Endothelial cell of umbilical vein (primary cell): Measurements from ENCODE around the gene MARCHF6. TPM values are rescaled to one million over a fixed set of nuclear protein-coding genes. Genes with fewer than 3 reads are reported as not detected.

Experiments
- BruUV-seq: library from RNA; stranded (reverse); fragments of 400-500 nt; replicated peaks from 2 replicates; lab custom pipeline; 2021; lab: Mats Ljungman, UMichigan
- CTCF ChIA-PET: fragments of 300-600, 350-600 bp; sonication (Branson Sonifier 250); formaldehyde crosslinking; loops from one replicate; lab custom pipeline; 2021; ENCODE audit warnings: antibody characterized with exemption, inconsistent platforms; lab: Charles Lee
- POLR2A ChIA-PET: fragments of 300-600, 350-600 bp; sonication (Branson Sonifier 250); formaldehyde crosslinking; loops from one replicate; lab custom pipeline; 2021; ENCODE audit warnings: antibody characterized with exemption, inconsistent platforms; lab: Charles Lee
- DNase-seq: peaks from one replicate; pipeline ENCODE4 v3.0.0-alpha.2; 2011; ENCODE audit warnings: low read depth, low spot score
- FAIRE-seq: peaks from 2 replicates; lab custom pipeline; 2011; peaks lifted over from hg19 to GRCh38; lab: Jason Lieb, UNC
- H2AFZ ChIP-seq: 2 replicates; pipeline ENCODE4 v1.6.0; 2012; ENCODE audit warnings: low read depth, low read length, control low read depth, inconsistent platforms
- H3K27ac ChIP-seq: 2 replicates; pipeline ENCODE4 v1.5.1; 2011; ENCODE audit warnings: low read depth, mild to moderate bottlenecking, control low read depth, low read length, moderate library complexity; ENCODE audit not compliant: insufficient read depth
- H3K27me3 ChIP-seq, 2 experiments: 2 replicates each; pipeline versions ENCODE4 v1.6.0 to v1.6.1; 2011; ENCODE audit warnings: low read length in 2 of 2, mixed read lengths in 1 of 2; ENCODE audit not compliant: control insufficient read depth in 2 of 2, insufficient read depth in 2 of 2
- H3K36me3 ChIP-seq, 2 experiments: 2 replicates in 1 of 2; 3 replicates in 1 of 2; pipeline ENCODE4 v1.5.1; 2011; ENCODE audit warnings: low read length in 2 of 2, mild to moderate bottlenecking in 1 of 2, moderate library complexity in 1 of 2; ENCODE audit not compliant: control insufficient read depth in 2 of 2, insufficient read depth in 2 of 2; ENCODE audit errors: extremely low read depth in 1 of 2
- H3K4me1 ChIP-seq: 3 replicates; pipeline ENCODE4 v1.5.1; 2011; ENCODE audit warnings: mild to moderate bottlenecking, low read length; ENCODE audit not compliant: control insufficient read depth, insufficient read depth; ENCODE audit errors: extremely low read depth
- H3K4me2 ChIP-seq: 2 replicates; pipeline ENCODE4 v1.6.1; 2011; ENCODE audit warnings: low read length, control low read depth, mixed read lengths; ENCODE audit not compliant: insufficient read depth
- H3K4me3 ChIP-seq, 3 experiments: fragments of 200-600 bp in 1 of 3; sonication (generic), shearing (Covaris generic) in 1 of 3; replicated peaks in 1 of 3; 2 replicates each; pipeline ENCODE4 v1.5.1; 2011 to 2016; ENCODE audit warnings: control low read depth in 3 of 3, low read length in 3 of 3, mild to moderate bottlenecking in 2 of 3, inconsistent platforms in 1 of 3, low read depth in 1 of 3, moderate library complexity in 1 of 3; ENCODE audit not compliant: insufficient read depth in 1 of 3
- H3K79me2 ChIP-seq: 2 replicates; pipeline ENCODE4 v1.6.0; 2012; ENCODE audit warnings: low read length, inconsistent platforms; ENCODE audit not compliant: control insufficient read depth, insufficient read depth
- H3K9ac ChIP-seq: replicated peaks from 2 replicates; pipeline ENCODE3; 2011; ENCODE audit warnings: low read length, control low read depth; ENCODE audit not compliant: insufficient read depth; ENCODE audit errors: extremely low read depth
- H3K9me1 ChIP-seq: replicated peaks from 3 replicates; pipeline ENCODE4 v1.6.0; 2011; ENCODE audit warnings: mild to moderate bottlenecking, low read length; ENCODE audit not compliant: control insufficient read depth, insufficient read depth; ENCODE audit errors: extremely low read depth
- H3K9me3 ChIP-seq: replicated peaks from 2 replicates; pipeline ENCODE4 v1.5.1; 2012; ENCODE audit warnings: low read length, inconsistent platforms; ENCODE audit not compliant: control insufficient read depth, insufficient read depth
- H4K20me1 ChIP-seq: replicated peaks from 2 replicates; pipeline ENCODE3; 2011; ENCODE audit warnings: mild to moderate bottlenecking, low read length; ENCODE audit not compliant: control insufficient read depth, insufficient read depth; ENCODE audit errors: extremely low read depth
- CTCF ChIP-seq, 2 donors: IDR thresholded peaks; 1 replicate in 1 of 2; 2 replicates in 1 of 2; pipeline ENCODE4 v1.5.1; 2011; ENCODE audit warnings: low read length in 2 of 2, mild to moderate bottlenecking in 2 of 2, moderate library complexity in 2 of 2, control low read depth in 1 of 2, inconsistent platforms in 1 of 2, low read depth in 1 of 2; ENCODE audit not compliant: insufficient read depth in 1 of 2; ENCODE audit errors: extremely low read depth in 1 of 2
- EZH2 ChIP-seq: IDR thresholded peaks from 2 replicates; pipeline ENCODE4 v1.6.1; 2012; ENCODE audit warnings: borderline replicate concordance, low read depth, mild to moderate bottlenecking, moderate library complexity, low read length, inconsistent platforms; ENCODE audit not compliant: severe bottlenecking
- FOS ChIP-seq: IDR thresholded peaks from 2 replicates; pipeline ENCODE4 v1.6.1; 2011; ENCODE audit warnings: mild to moderate bottlenecking, low read length, moderate library complexity, borderline replicate concordance; ENCODE audit not compliant: insufficient read depth
- GATA2 ChIP-seq: IDR thresholded peaks from 2 replicates; pipeline ENCODE4 v1.7.0; 2011; ENCODE audit warnings: low read depth, mild to moderate bottlenecking, moderate library complexity, mixed read lengths, low read length; ENCODE audit not compliant: insufficient read length, insufficient read depth
- JUN ChIP-seq: IDR thresholded peaks from 2 replicates; pipeline ENCODE4 v1.6.1; 2011; ENCODE audit warnings: borderline replicate concordance, low read depth; ENCODE audit not compliant: insufficient read length, insufficient read depth
- MYC ChIP-seq: IDR thresholded peaks from one replicate; pipeline ENCODE4 v1.6.1; 2011; ENCODE audit warnings: mild to moderate bottlenecking, low read depth, low read length
- POLR2A ChIP-seq: IDR thresholded peaks from 2 replicates; pipeline ENCODE4 v1.6.1; 2012; ENCODE audit warnings: low read depth, mild to moderate bottlenecking, control low read depth, low read length
- POLR2AphosphoS5 ChIP-seq: IDR thresholded peaks from 2 replicates; pipeline ENCODE4 v1.6.1; 2012; ENCODE audit warnings: low read depth, mild to moderate bottlenecking, control low read depth, low read length, moderate library complexity; ENCODE audit not compliant: insufficient read depth
- dilution Hi-C: fragments of 300-500 bp; cut with MboI; formaldehyde crosslinking; loops from one replicate; pipeline ENCODE4 v1.15.0; 2019; ENCODE audit warnings: low sequenced_read_pairs; ENCODE audit not compliant: extremely low pct_ligation_motif_present
- intact Hi-C: fragments of 100-400 bp; cut with micrococcal nuclease; formaldehyde crosslinking; loops from one replicate; pipeline ENCODE4 v1.10.0; 2022
- polyA plus RNA-seq, 4 experiments: library from polyadenylated mRNA; depleted of rRNA in 3 of 4; stranded (reverse) in 3 of 4; unstranded in 1 of 4; fragments of >200 nt; gene quantifications; 2 replicates each; pipeline versions ENCODE4 v1.2.1 to v1.2.3, GENCODE V29; 2011 to 2012; ENCODE audit warnings: missing spikeins in 1 of 4
- total RNA-seq: library from RNA; stranded (reverse); gene quantifications from 2 replicates; pipeline ENCODE4 v1.2.3, GENCODE V29; 2021

The MARCHF6 gene
- total and polyA plus RNA-seq, 2 donors (not counting 3 experiments of a cell fraction or from before 2014, with no cell fraction given) = 108 to 112 TPM

- ChIA-PET CTCF (interaction anchor here (1.0 to 2.0 kb wide), 3 partner anchors 30 to 104 kb away, joined by 4 to 7 read pairs (median 5); no protein-coding TSS in a partner anchor), POLR2A (no interaction called here)
- Histone ChIP-seq H3K27ac (no peak overlapping the region), H3K4me3 (no peak overlapping the region), H3K9me3 (no peaks in the 10 kb centered on the region), H3K9me1 (no peaks in the 10 kb centered on the region), H3K4me2 (no peak overlapping the region), H3K27me3 (no peaks in the 10 kb centered on the region), H4K20me1 (no peaks in the 10 kb centered on the region), H3K9ac (no peak overlapping the region), H3K4me1 (peaks cover 3% of the 10 kb centered on the region), H3K36me3 (peaks cover 4 to 8% of the 10 kb centered on the region in 2 experiments), H3K79me2 (peaks cover 15% of the 10 kb centered on the region), H2AFZ (no peak overlapping the region)
- no TSS peak for BruUV-seq
- intact Hi-C loops = no loop called here
- DNase-seq = no peak
- dilution Hi-C loops = no loop called here
- FAIRE-seq = no peak
- TF ChIP-seq MYC = no peak
- TF ChIP-seq POLR2A = no peak
- TF ChIP-seq JUN = no peak
- no peak for TF ChIP-seq POLR2AphosphoS5
- no peak for TF ChIP-seq FOS
- no peak for TF ChIP-seq GATA2
- no peak for TF ChIP-seq CTCF (IDR thresholded peaks at IDR 0.05; ENCODE audit: extremely low read depth in 1 of 2, insufficient read depth in 1 of 2, low read depth in 1 of 2, low read length in 2 of 2)
- TF ChIP-seq EZH2 = no peak
Observed at GRCh38 chr5:10387690-10388089, 34.2 kb downstream of the MARCHF6 start.
